HG03558 (cell line): Measurements from ENCODE around the gene TST.

ENCODE experiments used
- ATAC-seq: cut with Tn5 transposase; IDR thresholded peaks from one replicate; pipeline ENCODE4 v1.9.1; 2021; ENCODE audit warnings: moderate number of reproducible peaks; ENCODE audit not compliant: unreplicated experiment; ENCODE audit errors: extremely low read depth

The TST gene

GRCh38 chr22:37054600-37055365 is 35.5 kb upstream of the TST start:
- ATAC-seq = no peak

DNA sequence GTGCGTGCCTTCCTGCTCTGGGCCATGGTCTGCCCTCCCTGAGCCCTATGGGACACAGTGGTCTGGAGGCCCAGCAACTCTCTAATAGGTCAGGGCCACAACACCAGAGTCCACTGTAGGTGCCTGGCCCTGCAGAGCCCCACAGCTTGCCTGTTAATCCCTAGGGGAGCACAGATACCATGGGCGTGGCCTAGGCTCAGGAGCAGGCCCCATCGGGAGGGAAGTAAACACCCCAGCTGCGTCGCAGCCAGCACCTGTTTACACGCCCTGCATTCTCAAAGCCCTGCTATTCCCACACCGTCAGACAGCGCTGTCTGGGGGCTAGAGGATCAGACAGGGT is 34.8 kb upstream of the TST start:
- ATAC-seq = no peak

DNA sequence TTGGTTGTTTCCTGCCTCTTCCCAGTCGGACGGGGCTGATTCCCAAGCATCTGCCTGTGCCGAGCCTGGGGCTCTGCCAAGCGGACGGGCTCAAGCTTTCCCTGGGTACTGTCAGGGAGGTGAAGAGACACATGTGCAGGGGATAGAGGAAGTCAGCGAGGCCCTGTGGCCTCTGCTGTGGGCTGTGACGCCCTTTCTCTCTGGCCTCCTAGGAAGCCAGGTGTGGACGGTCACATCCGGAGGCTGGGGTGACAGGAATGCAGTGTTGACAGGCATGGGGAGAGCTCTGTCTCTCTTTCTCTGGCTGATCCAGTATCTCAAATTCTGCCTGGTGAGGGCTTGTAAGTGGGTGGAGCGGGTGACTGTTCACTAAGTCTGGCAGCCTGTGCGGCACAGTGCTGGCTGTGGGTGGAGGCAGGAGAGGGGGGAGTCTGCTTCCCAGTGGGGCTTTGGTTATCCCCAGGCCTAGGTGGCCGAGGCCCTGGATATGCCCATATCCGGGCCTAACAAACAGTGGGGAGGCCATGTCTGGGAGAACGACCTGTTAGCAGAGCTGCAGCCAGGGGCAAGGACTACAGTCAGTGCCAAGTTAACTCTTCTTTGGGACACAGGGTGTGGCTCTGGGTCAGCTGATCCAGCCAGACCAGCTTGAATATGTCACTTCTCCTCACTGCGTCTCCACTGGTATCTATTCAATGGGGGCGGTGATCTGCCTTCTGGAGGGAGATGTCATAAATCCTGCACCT is 34.2 kb upstream of the TST start:
- ATAC-seq = no peak

DNA sequence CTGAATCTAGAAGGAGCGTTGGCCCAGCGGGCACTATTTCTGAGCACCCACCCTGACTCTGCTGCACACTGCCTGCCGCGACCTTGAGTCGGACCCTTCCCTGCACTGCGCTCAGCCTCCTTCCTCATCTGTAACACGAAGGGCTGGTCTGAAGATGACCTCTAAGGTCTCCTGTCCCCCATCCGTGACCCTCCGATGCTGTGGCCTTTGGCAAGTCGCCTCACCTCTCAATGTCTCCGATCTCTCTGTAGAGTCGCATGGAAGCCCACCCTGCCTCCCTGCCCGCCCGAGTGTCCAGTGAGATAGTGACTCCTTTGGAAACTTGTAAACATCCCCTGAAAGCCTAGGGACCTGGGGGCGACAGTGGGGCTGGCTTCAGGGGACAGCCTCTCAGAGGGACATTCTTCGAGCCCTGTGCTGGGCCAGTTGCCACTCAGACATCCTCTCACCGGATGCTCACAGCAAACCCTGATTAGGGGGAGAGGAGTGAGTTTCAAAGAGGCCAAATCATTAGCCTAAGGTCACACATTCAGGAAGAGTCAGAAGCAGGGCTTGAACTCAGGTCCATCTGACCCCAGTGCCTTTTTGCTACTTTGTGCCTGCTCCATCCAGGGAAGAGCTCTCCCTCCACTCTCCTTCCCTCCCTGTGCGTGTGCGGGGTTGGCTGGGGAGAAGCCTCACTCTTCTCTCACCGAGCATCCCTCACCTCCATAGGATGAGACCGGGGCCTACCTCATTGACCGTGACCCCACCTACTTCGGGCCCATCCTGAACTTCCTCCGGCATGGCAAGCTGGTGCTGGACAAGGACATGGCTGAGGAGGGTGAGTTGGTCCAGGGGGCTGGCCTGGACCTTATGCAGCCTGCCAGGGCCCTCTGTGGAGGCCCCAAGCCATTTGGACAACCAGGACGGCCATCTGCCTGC is 33.4 kb upstream of the TST start:
- ATAC-seq = no peak

GRCh38 chr22:37051391-37052385 is 32.4 kb upstream of the TST start, which contains the start of gene KCTD17:
Gene KCTD17 (plus strand): TSS chr22:37051742. CDS start chr22:37051761, 19 bp downstream.
- no peak for ATAC-seq

DNA sequence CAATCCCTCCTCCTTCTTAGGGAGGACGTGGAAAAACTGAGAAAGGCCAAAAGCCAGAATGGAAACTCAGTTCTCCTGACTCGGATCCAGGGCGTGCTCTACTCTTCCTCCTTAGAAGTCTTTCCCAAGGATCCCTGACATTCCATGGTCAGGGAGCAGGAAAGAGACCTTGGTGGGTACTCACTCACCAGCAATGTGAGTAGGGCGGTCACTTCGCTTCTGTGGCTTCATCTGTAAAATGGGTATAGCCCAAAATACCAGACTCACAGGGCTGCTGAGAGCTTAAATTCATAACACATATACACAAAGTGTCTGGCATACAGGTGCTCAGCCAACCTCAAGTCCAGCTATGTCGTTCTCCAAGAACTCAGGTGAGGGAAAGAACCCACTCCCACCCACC is 31.7 kb upstream of the TST start:
- ATAC-seq = no peak

DNA sequence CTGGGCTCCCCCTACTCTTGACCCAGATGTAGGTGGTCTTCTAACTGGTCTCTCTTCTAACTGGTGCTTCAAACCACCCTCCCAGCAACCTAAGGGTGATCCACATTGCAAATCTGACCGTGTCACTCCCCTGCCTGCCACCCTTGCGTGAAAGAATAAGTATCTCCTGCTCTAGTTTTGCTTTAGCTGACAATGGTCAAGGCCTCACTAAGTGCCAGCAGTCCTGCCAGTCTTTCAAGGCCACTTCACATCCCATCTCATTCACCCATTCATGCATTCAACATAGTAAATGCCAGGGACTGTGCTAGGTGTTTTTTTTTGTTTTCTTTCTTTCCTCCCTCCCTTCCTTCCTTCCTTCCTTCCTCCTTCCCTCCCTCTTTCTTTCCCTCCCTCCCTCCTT is 30.0 kb upstream of the TST start:
- ATAC-seq = no peak

DNA sequence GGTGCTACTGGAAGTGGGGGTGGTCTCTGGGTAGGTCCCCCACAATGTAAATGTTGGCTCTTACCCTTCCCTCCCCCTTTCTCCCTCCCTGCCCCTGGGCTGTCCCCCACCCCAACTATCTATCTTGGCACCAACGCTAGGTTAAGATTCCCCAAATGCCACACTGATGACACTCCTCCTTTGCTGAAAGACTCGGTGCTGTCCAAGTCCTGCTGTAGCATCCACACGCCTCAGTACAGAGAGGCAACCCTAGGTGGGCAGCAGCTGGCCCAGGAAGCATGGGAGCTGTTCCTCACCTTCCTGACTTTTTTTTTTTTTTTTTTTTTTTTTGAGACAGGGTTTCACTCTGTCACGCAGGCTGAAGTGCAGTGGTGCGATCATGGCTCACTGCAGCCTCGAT is 28.9 kb upstream of the TST start:
- ATAC-seq = no peak

GRCh38 chr22:37047006-37047405 is 27.8 kb upstream of the TST start:
- ATAC-seq = no peak

GRCh38 chr22:37046589-37046988 is 27.3 kb upstream of the TST start:
- no peak for ATAC-seq

- ATAC-seq = no peak
Measured at GRCh38 chr22:37045958-37046357, 26.7 kb upstream of the TST start.

DNA sequence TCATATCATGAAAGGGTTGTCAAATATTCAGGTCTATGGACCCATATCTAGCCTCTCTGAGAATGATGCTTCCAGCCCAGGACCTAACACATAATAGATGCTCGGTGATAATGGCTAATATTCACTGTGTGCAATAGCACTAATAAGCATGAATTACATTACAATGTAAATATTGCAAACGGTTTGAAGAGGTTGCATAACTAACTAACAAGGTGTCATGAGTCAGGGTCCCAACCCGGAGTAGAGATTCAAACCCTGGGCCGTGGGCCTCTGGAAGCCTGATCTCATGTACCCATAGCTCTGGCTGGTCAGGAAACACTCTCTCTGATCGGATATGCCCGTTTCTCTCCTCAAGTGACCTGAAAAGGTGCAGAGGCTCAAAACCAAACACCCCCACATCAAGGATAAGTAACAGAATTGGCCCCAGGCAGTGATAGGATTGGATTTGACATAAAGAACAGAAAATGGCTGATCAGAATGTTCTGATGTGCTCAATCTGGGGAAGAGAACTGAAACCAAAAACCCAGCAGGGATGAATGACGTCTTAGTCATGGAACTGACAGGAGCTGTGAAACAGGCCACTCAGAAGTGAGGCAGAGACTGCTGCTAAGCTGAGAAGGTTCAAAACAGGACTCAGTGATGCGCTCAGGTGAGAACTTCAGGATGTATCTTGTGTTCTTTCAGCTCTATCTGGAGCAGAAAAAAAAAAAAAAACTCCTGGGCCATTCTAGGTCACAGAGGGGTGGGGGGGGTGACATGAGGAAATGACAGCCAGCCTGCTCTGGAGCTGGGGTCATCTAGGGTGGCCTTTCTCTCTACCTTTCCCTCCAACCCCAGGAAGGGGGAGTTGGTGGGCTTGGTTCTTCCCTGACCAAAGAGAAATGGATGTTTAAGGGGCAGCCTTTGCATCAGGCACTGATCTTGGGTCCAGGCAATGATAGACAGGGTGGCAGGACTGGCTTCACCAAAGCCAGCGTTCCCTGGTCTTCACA is 25.7 kb upstream of the TST start:
- ATAC-seq = no peak

GRCh38 chr22:37043828-37044538 is 24.7 kb upstream of the TST start:
- ATAC-seq = no peak

GRCh38 chr22:37043209-37043827 is 24.1 kb upstream of the TST start:
- no peak for ATAC-seq

GRCh38 chr22:37039466-37039865 is 20.2 kb upstream of the TST start:
- no peak for ATAC-seq

- ATAC-seq = no peak
Measured at GRCh38 chr22:37037669-37038068, 18.4 kb upstream of the TST start.

- ATAC-seq = no peak
Measured at GRCh38 chr22:37036655-37037377, 17.6 kb upstream of the TST start.
